Measurements from ENCODE around the gene FBXO46. TPM values are rescaled to one million over a fixed set of nuclear protein-coding genes. Genes with fewer than 3 reads are reported as not detected.

The FBXO46 gene
- total RNA-seq, 1 experiment from 2014 or later = 16.8 TPM

GRCh38 chr19:45773384-45773783 lies 42.7 kb upstream of the FBXO46 start:
- peaks cover 19% of the 10 kb centered on the region for H3K4me1 ChIP-seq (ENCODE audit: low read length)
- no peak for DNase-seq
- H3K9me2 ChIP-seq (replicated peaks; ENCODE audit: insufficient read depth, low read length) = no peaks in the 10 kb centered on the region
- H3K9ac ChIP-seq (ENCODE audit: low read length) = no peak overlapping the region
- H3K36me3 ChIP-seq (ENCODE audit: insufficient read depth, low read length) = peaks cover 4% of the 10 kb centered on the region; the same call in 1 of the 2 replicates
- no peaks in the 10 kb centered on the region for H3K9me3 ChIP-seq (ENCODE audit: low read length)
- H3K27ac ChIP-seq (ENCODE audit: low read length) = no peak overlapping the region
- H3K4me3 ChIP-seq (ENCODE audit: low read length) = no peak overlapping the region
- H3K79me2 ChIP-seq (ENCODE audit: low read length) = no peaks in the 10 kb centered on the region
- H2AFZ ChIP-seq (ENCODE audit: low read length) = no peak overlapping the region
- no peaks in the 10 kb centered on the region for H3K27me3 ChIP-seq (ENCODE audit: low read length)
- 0 out of 2 replicates have a peak, but pooled peaks cover 4% of the 10 kb centered on the region for H4K20me1 ChIP-seq (ENCODE audit: insufficient read depth, low read depth, low read length)
- no peak overlapping the region for H3K4me2 ChIP-seq (ENCODE audit: low read depth, low read length, poor library complexity, severe bottlenecking)

- peaks cover 4% of the 10 kb centered on the region; the same call in 1 of the 2 replicates for H3K36me3 ChIP-seq (ENCODE audit: insufficient read depth, low read length)
Measured at GRCh38 chr19:45772912-45773311, 42.2 kb upstream of the FBXO46 start.

GRCh38 chr19:45772130-45772840 lies 41.6 kb upstream of the FBXO46 start:
- Histone ChIP-seq H3K27ac (ENCODE audit: low read length) (no peak overlapping the region), H3K4me2 (ENCODE audit: low read depth, low read length, poor library complexity, severe bottlenecking) (no peak overlapping the region), H3K9ac (ENCODE audit: low read length) (no peak overlapping the region), H3K4me1 (ENCODE audit: low read length) (peaks cover 24% of the 10 kb centered on the region), H3K9me2 (replicated peaks; ENCODE audit: insufficient read depth, low read length) (no peaks in the 10 kb centered on the region), H3K79me2 (ENCODE audit: low read length) (no peaks in the 10 kb centered on the region), H3K36me3 (ENCODE audit: insufficient read depth, low read length) (no peaks in the 10 kb centered on the region; the same call in 1 of the 2 replicates), H3K4me3 (ENCODE audit: low read length) (no peak overlapping the region), H3K27me3 (ENCODE audit: low read length) (no peaks in the 10 kb centered on the region), H3K9me3 (ENCODE audit: low read length) (no peaks in the 10 kb centered on the region), H2AFZ (ENCODE audit: low read length) (no peak overlapping the region), H4K20me1 (ENCODE audit: insufficient read depth, low read depth, low read length) (0 out of 2 replicates have a peak, but pooled peaks cover 4% of the 10 kb centered on the region)
- no peak for DNase-seq

More at GRCh38 chr19:45772912-45773311, 42.2 kb upstream of the FBXO46 start:
- no peak overlapping the region for H3K9ac ChIP-seq (ENCODE audit: low read length)
- no peak overlapping the region for H2AFZ ChIP-seq (ENCODE audit: low read length)
- H3K4me3 ChIP-seq (ENCODE audit: low read length) = no peak overlapping the region
- H3K27me3 ChIP-seq (ENCODE audit: low read length) = no peaks in the 10 kb centered on the region
- no peaks in the 10 kb centered on the region for H3K9me3 ChIP-seq (ENCODE audit: low read length)
- no peaks in the 10 kb centered on the region for H3K79me2 ChIP-seq (ENCODE audit: low read length)
- no peaks in the 10 kb centered on the region for H3K9me2 ChIP-seq (replicated peaks; ENCODE audit: insufficient read depth, low read length)
- H4K20me1 ChIP-seq (ENCODE audit: insufficient read depth, low read depth, low read length) = 0 out of 2 replicates have a peak, but pooled peaks cover 4% of the 10 kb centered on the region
- H3K27ac ChIP-seq (ENCODE audit: low read length) = no peak overlapping the region
- peaks cover 23% of the 10 kb centered on the region for H3K4me1 ChIP-seq (ENCODE audit: low read length)
- no peak overlapping the region for H3K4me2 ChIP-seq (ENCODE audit: low read depth, low read length, poor library complexity, severe bottlenecking)
- DNase-seq = no peak

GRCh38 chr19:45771311-45771933 lies 40.7 kb upstream of the FBXO46 start:
- Histone ChIP-seq H3K4me2 (ENCODE audit: low read depth, low read length, poor library complexity, severe bottlenecking) (peak overlapping the region; percentile 87), H4K20me1 (ENCODE audit: insufficient read depth, low read depth, low read length) (0 out of 2 replicates have a peak, but pooled peaks cover 4% of the 10 kb centered on the region), H3K9me3 (ENCODE audit: low read length) (no peaks in the 10 kb centered on the region), H2AFZ (ENCODE audit: low read length) (no peak overlapping the region), H3K4me3 (ENCODE audit: low read length) (no peak overlapping the region), H3K79me2 (ENCODE audit: low read length) (no peaks in the 10 kb centered on the region), H3K9ac (ENCODE audit: low read length) (peak overlapping the region; percentile 45; the same call in 1 of the 2 replicates), H3K27ac (ENCODE audit: low read length) (no peak overlapping the region), H3K36me3 (ENCODE audit: insufficient read depth, low read length) (no peaks in the 10 kb centered on the region), H3K27me3 (ENCODE audit: low read length) (no peaks in the 10 kb centered on the region), H3K9me2 (replicated peaks; ENCODE audit: insufficient read depth, low read length) (no peaks in the 10 kb centered on the region), H3K4me1 (ENCODE audit: low read length) (peaks cover 24% of the 10 kb centered on the region)
- DNase-seq = no peak

GRCh38 chr19:45770192-45771101 lies 39.8 kb upstream of the FBXO46 start:
- Histone ChIP-seq H4K20me1 (ENCODE audit: insufficient read depth, low read depth, low read length) (0 out of 2 replicates have a peak, but pooled peaks cover 4% of the 10 kb centered on the region), H3K27ac (ENCODE audit: low read length) (peak overlapping the region; percentile 64), H3K4me1 (ENCODE audit: low read length) (peaks cover 24% of the 10 kb centered on the region), H3K36me3 (ENCODE audit: insufficient read depth, low read length) (no peaks in the 10 kb centered on the region), H3K79me2 (ENCODE audit: low read length) (no peaks in the 10 kb centered on the region), H3K4me3 (ENCODE audit: low read length) (peak overlapping the region; percentile 62), H3K9ac (ENCODE audit: low read length) (peak overlapping the region; percentile 70), H3K4me2 (ENCODE audit: low read depth, low read length, poor library complexity, severe bottlenecking) (peak overlapping the region; percentile 87), H3K9me3 (ENCODE audit: low read length) (no peaks in the 10 kb centered on the region), H3K9me2 (replicated peaks; ENCODE audit: insufficient read depth, low read length) (no peaks in the 10 kb centered on the region), H2AFZ (ENCODE audit: low read length) (no peak overlapping the region), H3K27me3 (ENCODE audit: low read length) (no peaks in the 10 kb centered on the region)
- peak; percentile 99 for DNase-seq

- Histone ChIP-seq H3K9ac (ENCODE audit: low read length) (peak overlapping the region; percentile 70), H3K9me3 (ENCODE audit: low read length) (no peaks in the 10 kb centered on the region), H3K4me1 (ENCODE audit: low read length) (peaks cover 24% of the 10 kb centered on the region), H3K4me3 (ENCODE audit: low read length) (peak overlapping the region; percentile 62), H4K20me1 (ENCODE audit: insufficient read depth, low read depth, low read length) (0 out of 2 replicates have a peak, but pooled peaks cover 4% of the 10 kb centered on the region), H3K9me2 (replicated peaks; ENCODE audit: insufficient read depth, low read length) (no peaks in the 10 kb centered on the region), H3K79me2 (ENCODE audit: low read length) (no peaks in the 10 kb centered on the region), H2AFZ (ENCODE audit: low read length) (no peak overlapping the region), H3K36me3 (ENCODE audit: insufficient read depth, low read length) (no peaks in the 10 kb centered on the region), H3K27ac (ENCODE audit: low read length) (peak overlapping the region; percentile 64), H3K27me3 (ENCODE audit: low read length) (no peaks in the 10 kb centered on the region), H3K4me2 (ENCODE audit: low read depth, low read length, poor library complexity, severe bottlenecking) (peak overlapping the region; percentile 87)
- DNase-seq = peak; percentile 70
Measured at GRCh38 chr19:45769821-45770191, 39.1 kb upstream of the FBXO46 start.

- peak; percentile 99 for DNase-seq
- H3K79me2 ChIP-seq (ENCODE audit: low read length) = no peaks in the 10 kb centered on the region
- peak within 1 kb of the TSS; percentile 100 for H3K4me2 ChIP-seq (ENCODE audit: low read depth, low read length, poor library complexity, severe bottlenecking)
- H3K9me3 ChIP-seq (ENCODE audit: low read length) = no peaks in the 10 kb centered on the region
- H3K4me1 ChIP-seq (ENCODE audit: low read length) = peaks cover 24% of the 10 kb centered on the region
- peak within 1 kb of the TSS; percentile 95 for H3K9ac ChIP-seq (ENCODE audit: low read length)
- H2AFZ ChIP-seq (ENCODE audit: low read length) = peak within 1 kb of the TSS; percentile 32; the same call in 1 of the 2 replicates
- no peaks in the 10 kb centered on the region for H3K9me2 ChIP-seq (replicated peaks; ENCODE audit: insufficient read depth, low read length)
- peak within 1 kb of the TSS; percentile 95 for H3K4me3 ChIP-seq (ENCODE audit: low read length)
- no peaks in the 10 kb centered on the region for H3K27me3 ChIP-seq (ENCODE audit: low read length)
- no peaks in the 10 kb centered on the region for H3K36me3 ChIP-seq (ENCODE audit: insufficient read depth, low read length)
- H3K27ac ChIP-seq (ENCODE audit: low read length) = peak within 1 kb of the TSS; percentile 72
- H4K20me1 ChIP-seq (ENCODE audit: insufficient read depth, low read depth, low read length) = 0 out of 2 replicates have a peak, but pooled peaks cover 4% of the 10 kb centered on the region
Measured at GRCh38 chr19:45768984-45769782, 38.5 kb upstream of the FBXO46 start, which contains the start of gene SIX5. TSS of gene SIX5 (minus strand) at chr19:45769252. CDS start at chr19:45768844, 408 bp downstream.

All from Karpas-422 (cell line).